ENCODE data around the gene ECEL1.
"Not testable (repeated sequence)": the region's sequence is repeated elsewhere in the genome, so short reads cannot be mapped to it uniquely, and the experiment has no call there.

The ECEL1 gene

DNA sequence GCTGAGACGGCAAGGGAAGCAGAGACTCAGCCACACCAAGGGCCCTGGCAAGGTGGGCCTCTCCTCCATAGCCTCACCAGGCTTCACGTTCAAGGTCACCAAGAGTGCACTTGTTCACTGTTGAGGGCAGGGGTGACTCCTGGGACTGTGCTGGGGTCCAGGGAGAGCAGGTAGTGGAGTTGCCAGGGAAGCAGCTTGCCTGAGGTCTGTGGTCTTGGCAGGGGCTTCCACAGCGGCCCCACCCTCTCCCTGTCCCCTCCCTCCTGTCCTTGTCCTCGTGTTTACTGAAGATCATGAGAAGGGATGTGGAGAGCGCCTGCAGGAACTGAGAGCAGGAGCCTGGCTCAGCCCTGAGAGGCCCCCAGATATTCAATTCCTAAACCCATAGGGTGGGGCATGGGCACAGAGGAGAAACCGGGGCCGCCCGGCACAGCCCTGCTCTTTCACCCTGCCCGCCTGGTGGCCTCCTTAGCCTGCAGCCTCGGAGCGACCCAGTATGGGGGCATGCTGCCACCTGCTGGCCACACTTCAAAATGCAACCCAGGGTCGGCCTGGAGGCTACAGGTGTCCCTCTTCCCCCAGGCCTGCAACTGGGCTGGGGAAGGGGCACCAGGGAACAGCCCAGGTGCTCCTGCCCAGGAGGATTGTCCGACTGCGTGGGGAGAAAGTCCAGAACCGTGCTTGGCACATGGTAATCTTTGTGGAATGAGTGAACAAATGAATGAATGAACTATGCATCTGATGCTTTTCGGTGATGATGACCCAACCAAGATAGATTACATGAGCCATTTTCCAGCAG is 47.2 kb downstream of the ECEL1 start:
- peak; percentile 39 for DNase-seq

- DNase-seq: no peak
Observed at GRCh38 chr2:232439758-232440135, 47.9 kb downstream of the ECEL1 start.

- no peak for DNase-seq
Observed at GRCh38 chr2:232438951-232439757, 48.5 kb downstream of the ECEL1 start.

DNA sequence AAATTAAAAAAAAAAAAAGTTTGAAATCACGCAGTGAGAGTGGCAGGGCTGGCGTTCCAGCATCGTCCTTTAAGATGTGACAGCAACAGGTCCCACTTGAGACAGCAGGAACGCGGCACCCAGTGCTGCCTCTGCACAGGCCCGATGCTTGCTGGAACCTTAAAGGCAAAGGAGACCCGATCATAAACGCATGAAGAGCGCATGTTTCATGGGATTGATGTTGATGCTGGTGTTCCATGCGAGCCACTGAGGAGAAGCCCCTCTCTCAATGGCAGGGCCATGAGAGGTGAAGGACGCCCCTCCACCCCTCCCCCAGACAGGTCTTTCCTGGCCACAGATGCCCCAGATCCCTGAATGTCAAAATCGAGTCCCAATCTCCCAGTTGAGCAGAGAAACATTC is 49.5 kb downstream of the ECEL1 start:
- DNase-seq: no peak

GRCh38 chr2:232437195-232437571 is 50.5 kb downstream of the ECEL1 start:
- no peak for DNase-seq

- no peak for DNase-seq
Observed at GRCh38 chr2:232436381-232437194, 51.0 kb downstream of the ECEL1 start.

- DNase-seq: no peak
Observed at GRCh38 chr2:232435805-232436204, 51.8 kb downstream of the ECEL1 start.

- no peak for DNase-seq
Observed at GRCh38 chr2:232435375-232435648, 52.3 kb downstream of the ECEL1 start.

DNA sequence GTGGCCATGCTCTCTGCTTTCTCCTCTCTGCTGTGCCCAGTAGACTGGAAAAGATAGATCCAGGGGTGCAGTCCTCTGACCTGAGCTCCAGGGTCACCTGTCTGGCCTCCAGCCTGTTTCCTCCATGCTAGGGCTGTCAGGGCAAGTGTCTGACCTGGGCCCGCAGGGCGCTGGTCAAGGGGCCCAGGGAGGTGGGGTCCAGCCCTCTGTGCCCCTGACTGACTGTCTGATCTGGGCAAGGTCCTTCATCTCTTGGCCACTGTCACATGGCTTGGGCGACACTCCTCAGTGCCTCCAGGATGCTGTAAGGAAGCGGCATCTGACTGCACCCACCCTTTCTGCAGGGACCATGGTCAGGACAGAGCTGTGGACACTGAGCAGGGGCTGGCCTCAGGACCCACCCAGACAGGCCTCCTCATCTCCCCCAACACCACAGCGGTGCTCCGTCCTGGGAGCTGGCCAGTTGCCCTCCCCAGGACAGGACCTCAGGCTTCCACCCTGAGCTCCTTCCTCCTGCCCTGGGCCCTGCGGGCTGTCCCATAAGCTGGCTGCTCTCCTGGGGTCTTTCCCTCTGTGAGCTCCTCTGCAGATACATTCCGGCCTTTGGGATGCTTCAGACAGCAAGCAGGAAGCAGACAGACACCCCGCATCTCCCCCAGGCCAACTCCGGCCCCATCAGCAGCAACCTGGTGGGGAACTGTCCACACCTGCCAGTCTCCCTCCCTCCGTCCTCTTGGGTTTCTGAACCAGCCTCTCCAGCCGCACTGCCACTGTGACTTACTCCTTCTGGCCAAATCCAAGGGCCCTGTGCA is 52.9 kb downstream of the ECEL1 start:
- DNase-seq: no peak

DNA sequence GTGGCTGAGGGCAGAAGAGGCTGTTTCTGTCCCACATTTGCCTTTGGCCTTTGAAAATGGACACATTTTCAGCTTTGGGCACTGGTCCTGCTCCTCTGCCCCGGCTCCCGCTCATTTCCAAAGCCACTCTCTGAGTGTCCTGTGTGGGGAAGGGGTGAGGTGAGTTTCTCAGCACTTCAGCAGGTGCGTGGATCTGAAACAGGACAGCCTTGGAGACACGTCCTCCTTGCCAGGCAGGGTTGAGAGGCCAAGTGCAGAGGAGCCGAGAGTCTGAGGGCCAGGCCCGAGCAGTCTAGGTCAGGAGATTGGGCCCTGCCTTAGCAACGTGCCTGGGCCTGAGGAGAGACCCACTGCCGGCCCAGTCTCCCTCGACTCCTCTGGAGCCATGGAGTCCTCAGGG is 53.5 kb downstream of the ECEL1 start:
- DNase-seq: no peak

- DNase-seq: not testable (repeated sequence)
Observed at GRCh38 chr2:232433622-232434021, 54.0 kb downstream of the ECEL1 start.

DNA sequence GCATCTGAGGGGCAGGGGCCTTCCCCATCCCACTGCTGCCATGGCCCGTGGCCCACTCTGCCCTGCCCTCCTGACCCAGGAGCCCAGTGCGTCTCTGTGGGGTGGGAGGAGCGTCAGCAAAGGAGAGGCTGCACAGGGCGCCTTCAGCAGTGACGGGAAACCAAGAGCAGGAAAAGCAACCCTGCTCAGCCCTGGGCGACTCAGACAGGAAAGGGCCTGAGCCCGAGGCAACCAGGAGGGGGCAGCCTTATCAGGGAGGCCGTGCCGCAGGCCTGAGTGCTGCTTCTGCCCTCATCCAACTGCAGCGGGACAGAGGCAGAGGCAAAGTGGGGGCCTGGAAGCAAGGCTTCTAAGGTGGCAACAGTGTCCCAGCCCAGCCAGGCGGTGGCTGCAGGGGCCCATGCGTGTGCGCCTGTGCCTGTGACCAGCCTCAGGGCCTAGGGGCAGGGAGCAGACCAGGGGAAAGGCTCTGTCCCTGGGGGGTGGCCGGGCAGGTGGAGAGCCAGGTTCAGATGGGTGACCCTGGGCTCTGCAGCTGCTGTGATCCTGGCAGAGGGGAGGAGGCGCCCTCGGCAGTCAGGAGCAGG is 54.9 kb downstream of the ECEL1 start:
- no peak for DNase-seq

DNA sequence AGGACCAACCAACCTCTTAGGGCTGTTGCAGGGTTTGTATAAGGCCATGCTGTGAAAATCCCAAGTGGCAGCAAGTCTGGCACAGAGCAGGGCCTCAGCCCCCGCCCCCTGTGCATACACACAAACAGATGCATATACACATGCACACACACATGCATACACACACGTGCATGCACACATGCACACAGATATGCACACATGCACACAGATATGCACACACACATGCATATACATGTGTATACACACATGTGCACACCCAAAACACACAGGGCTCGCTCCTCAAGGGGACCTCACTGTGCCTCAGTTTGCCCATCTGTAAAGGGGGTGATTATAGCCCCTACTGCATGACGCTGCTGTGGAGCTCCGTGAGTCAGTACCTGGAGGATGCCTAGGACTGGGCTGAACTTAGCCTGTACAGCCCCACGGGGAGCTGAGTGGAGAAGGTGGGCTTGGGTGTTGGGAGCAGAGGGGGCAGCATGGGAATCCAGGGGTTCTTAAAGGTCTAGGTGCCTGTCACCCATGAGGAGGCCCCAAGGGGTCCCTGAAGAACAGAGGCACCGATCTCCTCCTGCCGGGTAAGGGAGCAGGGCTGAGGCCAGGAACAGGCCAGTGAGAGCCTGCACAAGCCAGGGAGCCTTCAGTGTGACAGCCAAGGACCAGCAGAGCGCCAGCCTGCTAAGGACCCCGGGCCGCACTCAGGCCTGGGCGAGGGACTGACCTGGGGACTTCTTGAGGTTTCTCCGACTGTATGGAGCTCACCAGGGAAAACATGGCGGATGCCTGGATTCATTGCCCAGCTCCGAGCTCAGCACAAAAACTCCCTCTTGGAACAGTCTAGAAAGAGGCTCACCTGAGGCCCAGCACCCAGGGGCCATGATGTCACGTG is 55.7 kb downstream of the ECEL1 start:
- DNase-seq: no peak
